Fibroblast of skin of back (primary cell): ENCODE measurements around the gene HES5.
"Not testable (repeated sequence)": the region's sequence is repeated elsewhere in the genome, so short reads cannot be mapped to it uniquely, and the experiment has no call there.

Source experiments
- DNase-seq: peaks from one replicate; pipeline ENCODE4 v3.0.0-alpha.2; 2013

Gene HES5

DNA sequence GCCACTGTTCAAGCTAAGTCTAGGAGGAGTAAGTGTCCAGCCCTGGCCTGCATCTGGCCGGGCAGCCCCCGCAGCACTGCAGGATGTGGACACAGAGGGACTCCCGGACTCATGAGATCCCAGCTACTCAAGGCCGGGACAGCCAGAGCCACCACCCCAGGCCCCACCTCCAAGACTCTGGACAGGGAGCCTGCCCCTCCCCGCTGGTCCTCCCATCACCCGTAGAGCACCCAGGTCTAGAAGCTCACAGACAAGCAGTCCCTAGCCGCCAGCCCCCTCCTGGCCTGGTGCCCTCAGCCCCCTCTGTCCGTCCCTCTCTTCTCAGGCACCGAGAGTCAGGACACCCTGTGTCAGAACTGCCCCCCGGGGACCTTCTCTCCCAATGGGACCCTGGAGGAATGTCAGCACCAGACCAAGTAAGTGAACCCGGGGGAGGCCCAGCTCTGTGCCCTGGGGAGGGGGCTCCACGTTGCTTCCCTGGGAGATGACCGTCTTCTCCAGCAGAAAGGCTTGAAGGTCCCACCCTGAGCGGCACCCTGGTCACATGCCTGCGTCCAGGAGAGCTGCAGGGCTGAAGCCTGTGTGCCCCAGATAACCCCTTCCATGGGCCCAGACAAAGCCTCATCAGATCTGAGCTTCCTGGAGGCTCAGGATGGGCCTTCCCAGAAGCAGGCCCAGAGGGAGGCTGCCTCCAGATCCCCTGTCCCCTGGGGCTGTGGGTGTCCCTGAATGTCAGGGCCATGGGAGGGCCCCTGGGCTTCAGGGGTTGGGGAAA is 30.4 kb upstream of the HES5 start:
- no peak for DNase-seq

DNA sequence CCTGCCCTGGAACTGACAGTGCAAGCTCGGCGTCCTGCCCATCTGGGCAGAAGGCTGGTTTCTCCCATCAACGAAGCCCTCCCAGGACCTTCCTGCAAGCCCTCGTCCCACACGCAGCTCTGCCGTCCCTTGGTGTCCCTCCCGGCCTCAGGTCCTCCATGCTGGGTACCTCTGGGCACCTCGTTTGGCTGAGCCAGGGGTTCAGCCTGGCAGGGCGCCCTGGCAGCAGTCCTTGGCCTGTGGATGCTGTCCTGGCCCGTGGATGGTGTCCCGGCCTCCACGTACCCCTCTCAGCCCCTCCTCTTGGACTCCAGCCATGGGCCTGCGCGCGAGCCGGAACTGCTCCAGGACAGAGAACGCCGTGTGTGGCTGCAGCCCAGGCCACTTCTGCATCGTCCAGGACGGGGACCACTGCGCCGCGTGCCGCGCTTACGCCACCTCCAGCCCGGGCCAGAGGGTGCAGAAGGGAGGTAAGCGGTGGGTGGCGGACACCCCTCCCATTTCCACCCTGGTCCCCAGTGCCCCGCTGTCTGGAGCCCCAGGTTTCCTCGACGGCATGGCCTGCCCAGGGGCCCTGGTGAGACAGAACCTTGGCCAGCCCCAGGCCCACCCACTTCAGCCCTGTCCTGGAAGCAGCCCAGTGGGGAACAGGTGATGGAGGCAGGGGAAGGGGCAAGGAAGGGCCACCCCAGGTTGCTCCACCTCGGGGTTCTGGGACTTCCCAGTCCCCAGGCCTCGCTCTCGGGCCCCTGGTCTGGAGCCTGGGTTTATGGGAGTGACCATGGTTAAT is 29.6 kb upstream of the HES5 start:
- no peak for DNase-seq

DNA sequence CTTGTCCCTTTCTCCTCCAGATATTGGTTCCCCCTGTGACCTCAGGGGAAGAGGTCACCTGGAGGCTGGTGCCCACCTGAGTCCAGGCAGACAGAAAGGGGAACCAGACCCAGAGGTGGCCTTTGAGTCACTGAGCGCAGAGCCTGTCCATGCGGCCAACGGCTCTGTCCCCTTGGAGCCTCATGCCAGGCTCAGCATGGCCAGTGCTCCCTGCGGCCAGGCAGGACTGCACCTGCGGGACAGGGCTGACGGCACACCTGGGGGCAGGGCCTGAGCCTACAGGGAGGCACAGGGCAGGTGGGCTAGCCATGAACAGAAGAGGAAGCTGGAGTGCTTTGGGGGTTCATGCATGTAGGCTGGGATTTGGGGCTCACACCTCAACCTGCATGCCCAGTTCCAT is 28.8 kb upstream of the HES5 start:
- DNase-seq = no peak

DNA sequence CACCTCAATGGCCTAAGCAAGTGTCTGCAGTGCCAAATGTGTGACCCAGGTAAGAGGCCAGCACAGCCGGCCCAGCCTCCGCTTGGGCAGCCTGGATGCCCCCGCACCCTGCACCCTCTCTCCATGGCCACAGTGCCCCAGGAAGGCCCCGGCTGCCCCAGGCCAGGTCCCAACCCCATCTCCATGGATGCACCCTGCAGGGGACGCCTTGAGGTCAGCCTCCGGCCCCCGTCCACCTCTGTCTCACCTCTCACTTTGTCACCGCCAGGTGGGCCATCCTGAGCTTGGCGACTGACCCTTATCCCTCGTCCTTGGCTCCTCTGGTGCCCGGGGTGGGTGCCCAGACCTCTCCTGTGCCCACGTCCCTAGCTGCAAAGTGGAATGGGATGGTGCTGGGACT is 28.4 kb upstream of the HES5 start:
- DNase-seq = no peak

DNA sequence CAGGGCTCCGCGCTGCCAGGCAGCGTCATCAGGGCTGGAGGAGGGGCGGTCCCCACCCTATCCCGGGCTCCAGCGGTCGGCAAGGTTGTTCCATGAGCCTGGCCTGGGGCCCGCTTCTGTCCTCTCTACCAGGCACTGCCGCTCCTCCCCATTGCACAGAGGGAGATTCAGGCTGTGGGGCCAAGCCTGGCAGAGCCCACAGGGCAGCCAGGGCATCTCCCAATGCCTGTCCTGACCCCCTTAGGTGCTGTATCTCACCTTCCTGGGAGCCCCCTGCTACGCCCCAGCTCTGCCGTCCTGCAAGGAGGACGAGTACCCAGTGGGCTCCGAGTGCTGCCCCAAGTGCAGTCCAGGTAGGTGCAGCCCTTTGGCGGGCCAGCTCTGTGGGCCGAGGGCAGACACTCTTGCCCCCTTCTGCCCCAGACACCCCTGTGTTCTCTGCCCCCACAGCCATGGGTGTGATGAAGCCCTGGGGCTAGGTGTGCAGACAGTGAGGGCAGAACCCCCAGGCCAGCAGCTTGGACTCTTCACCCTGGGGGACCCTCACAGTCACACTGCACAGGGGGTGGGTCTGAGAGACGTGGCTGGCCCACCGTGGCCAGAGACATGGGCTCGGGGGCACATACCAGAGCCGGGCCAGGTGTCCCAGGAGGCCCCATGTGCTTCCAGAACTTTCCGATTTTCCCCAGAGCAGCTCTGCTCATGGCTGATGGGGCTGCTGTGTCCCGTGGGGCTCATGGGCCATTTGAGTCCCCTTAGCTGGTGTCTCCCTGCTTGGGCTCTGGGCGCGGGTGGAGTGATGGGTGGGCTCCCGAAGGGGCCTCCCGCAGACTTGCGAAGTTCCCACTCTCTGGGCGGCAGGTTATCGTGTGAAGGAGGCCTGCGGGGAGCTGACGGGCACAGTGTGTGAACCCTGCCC is 27.7 kb upstream of the HES5 start:
- no peak for DNase-seq

DNA sequence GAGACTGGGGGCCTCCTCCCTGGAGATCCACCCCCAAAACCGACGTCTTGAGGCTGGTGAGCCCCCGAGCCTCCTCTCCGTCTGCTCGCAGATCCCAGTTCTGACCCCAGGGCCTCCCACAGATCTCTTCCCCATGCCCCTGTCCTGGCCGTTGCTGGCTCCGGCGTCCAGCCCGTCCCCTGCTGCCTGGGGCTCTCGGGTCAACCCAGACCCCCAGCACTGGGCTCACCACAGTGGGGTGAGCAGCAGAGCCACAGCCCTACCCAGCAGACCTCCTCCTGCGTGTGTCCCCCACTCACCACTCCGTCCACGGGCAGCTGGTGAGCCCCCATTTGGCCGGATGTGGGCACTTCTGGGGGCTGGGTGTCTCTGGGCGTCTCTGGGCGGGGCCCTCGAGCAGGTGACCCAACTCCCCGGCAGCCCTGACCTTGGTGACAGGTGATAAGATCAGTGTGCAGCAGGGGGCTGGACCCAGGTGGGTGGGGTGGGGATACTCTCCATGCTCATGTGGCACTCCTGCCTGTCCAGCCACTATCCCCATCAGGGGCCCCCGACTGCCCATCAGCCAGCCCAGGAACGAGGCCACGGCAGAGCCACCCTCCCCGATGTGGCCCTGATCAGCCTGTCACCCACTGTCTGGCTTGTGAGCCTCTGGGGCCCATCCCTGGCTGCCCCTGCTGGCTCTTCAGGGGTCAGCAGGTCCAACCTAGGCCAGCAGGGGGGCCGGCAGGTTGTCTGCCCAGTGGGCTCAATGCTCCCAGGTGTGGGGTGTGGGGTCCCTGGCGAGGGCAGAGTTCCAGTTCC is 26.8 kb upstream of the HES5 start:
- no peak for DNase-seq

DNA sequence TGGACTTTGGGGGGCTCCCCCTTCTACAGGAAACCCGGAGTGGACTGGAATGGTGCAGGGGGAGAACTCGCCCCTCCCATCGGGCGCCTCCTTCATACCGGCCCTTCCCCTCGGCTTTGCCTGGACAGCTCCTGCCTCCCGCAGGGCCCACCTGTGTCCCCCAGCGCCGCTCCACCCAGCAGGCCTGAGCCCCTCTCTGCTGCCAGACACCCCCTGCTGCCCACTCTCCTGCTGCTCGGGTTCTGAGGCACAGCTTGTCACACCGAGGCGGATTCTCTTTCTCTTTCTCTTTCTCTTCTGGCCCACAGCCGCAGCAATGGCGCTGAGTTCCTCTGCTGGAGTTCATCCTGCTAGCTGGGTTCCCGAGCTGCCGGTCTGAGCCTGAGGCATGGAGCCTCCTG is 26.2 kb upstream of the HES5 start, which contains the start of gene TNFRSF14:
TSS of gene TNFRSF14 (plus strand) at position 95 of the 401 bp plus-strand sequence. CDS start at position 389, 294 bp downstream.
- peak; percentile 44 for DNase-seq

DNA sequence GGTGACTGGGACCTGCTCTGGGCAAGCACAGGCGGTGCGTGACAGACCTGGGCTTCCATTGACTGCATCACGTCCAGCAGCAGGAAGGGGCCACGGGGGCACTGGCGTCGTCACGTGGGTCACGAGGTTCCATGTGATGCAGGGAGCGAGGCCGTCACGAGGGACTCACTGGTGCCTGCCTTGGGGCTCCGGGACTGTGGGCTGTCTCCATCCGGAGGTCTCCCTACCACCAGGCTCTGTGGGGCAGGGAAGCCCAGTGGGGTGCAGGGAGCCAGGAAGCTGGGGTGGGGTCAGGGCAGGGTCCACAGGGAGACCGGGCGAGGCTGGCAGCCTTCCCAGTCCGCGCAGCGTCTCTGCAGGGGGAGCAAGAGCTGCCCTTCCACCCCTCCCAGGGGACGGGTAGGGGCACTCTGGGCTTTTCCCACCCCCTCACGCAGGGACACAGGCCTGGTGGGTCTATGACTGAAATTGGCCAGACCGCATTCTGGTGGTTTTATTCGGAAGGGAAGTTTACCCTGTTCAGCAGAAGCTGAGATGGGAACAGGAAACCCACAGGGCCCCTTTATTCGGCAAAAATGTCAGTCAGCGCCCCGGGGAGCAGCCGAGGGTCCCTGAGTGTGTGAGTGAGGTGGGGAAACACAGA is 25.7 kb upstream of the HES5 start:
- no peak for DNase-seq

DNA sequence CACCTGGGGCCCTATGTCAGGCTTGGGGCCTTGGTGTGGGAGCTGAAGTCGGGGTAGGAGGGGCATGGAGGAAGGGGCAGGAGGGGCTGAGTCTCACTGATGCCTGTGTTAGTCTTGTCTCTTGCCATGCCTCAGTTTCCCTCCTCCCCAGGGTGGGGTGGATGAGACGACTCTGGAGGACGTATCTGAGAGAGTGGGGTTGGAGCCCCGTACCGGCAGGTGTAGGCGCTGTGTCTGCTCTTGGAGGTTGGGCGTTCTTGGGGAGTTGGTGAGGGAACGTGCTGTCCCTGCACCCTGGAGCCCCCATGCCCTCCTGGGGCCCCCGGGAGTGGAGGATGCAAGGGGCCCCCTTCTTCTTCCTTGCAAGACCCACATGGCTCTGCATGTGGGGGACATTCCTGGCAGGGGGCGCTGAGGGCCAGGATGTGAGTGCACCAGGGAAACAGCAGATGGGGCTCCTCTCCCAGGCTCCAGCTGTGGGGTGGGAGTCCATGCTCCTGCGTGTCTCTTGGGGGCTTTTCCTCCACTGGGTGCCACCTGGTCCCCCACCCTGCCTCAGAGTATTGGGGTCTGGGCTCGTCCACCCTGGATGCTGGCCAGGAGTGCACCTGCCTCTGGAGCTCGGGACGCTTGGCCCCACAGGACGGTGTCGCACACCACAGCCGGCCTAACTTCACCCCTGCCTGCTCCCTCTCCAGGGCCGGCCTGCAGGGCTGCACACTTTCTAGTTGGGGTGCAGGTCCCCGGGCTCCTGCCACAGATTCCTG is 24.7 kb upstream of the HES5 start:
- no peak for DNase-seq

DNA sequence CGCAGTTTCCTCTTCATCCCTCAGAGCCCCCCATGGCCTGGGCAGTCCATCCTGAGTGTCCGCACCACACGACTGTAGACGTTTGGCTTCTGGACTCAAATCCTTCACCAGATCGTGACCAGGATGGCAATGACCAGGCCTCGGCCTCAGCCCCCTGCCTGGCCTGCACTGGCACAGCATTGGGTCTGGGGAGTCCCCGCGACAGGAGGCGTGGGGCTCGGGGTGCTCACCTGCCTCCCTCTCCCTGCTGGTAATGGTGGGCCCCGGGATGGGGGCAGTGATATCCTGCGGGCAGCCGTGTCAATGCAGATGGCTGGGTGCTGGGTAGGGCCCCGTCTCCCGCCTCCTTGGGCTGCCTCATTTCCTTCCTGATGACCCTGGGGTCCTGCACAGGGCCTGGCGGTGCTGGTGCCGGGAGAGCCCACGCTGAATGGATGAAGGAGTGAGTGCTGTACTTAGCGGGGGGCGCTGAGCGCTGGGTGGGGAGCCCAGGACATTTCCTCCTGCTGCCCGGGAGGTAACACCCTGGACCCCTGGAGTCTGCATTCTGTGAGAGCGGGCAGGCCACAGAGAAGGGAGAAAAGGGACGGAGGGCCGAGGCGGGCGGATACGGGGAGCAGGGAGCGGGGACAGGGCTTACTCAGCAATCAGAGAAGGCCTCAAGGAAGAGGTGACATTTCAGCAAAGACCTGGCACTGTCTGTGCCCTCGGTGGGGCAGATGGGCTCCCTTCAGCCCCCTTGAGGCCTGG is 24.0 kb upstream of the HES5 start:
- DNase-seq = no peak

DNA sequence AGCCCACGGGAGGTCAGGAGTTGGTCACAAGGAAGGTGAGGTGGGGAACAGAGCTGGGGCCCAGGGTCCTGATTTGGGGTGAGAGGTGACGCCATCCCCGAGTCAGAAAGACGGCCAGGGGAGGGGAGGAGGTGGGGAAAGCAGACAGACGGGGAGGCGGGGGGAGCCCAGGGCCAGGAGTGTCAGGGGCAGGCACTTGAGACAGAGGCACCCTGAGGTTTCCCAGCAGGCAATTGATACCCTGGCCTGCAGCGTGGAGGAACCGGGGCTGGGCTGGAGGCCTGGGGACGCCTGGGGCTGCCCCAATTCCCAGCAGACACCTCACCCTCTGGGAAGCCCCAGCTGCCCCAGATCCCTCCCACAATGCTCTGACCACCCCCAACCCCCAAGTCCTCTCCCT is 23.0 kb upstream of the HES5 start:
- not testable (repeated sequence) for DNase-seq

DNA sequence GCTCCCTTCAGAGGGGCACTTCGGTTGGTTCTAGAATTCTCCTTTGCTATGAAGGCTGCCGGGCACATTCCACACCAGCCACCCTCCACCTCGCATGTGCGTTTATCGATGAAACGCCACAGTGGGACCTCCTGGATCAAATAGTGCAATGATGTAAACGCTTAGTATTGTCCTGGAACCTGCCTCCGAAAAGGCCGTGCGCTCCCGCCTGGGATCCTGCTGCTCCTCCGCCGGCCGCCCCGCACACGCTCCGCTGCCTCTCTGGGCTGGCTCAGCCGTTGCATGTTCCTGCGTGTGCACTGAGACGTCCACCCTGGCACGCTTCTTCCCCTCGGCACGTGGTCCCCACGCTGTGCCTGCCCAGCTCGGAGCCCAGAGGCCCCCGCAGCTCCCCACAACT is 22.1 kb upstream of the HES5 start:
- DNase-seq = no peak

DNA sequence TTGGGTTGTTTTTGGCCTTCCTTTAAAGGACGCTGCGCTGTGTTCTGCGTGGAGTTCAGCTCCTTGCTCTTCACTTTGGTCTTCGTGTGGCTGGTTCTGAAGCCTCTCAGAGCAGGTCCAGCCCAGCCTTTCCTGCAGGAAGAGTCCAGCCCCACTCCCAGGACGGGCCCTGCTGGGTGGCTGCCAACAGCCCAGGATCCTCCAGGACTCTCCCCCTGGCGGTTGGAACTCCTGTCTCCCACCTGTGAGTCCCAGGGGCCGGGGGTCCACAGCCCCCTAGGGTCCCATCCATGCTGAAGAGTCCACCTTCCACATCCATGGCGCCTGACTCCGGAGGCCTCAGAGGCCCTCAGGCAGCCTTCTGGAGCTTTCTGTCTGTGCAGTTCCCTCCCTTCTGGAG is 21.5 kb upstream of the HES5 start:
- not testable (repeated sequence) for DNase-seq

DNA sequence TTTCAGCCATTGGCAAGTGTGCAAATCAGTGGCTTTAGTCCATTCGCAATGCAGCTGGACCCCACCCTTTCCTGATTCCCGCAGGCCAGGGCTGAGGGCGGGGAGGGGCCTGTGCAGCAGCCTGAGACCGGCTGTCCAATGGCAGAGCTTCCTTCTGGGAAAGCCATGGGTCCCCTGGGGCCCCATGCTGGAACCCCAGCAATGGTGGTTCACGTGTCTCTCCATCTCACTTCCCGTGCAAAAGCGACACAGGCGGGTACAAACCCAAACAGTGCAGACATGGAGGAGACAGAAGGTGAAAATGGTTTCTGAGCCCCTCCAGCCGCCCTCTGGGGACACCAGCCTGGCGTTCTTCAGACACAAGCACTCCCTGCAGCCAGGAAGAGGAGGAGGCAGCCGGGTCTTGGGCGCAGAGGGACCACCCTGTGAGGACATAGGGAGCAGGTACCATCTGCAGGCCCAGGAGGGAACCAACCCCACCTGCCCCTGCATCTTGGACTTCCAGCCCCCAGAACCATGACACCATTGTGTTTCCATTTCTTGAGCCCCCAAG is 20.3 kb upstream of the HES5 start:
- not testable (repeated sequence) for DNase-seq

DNA sequence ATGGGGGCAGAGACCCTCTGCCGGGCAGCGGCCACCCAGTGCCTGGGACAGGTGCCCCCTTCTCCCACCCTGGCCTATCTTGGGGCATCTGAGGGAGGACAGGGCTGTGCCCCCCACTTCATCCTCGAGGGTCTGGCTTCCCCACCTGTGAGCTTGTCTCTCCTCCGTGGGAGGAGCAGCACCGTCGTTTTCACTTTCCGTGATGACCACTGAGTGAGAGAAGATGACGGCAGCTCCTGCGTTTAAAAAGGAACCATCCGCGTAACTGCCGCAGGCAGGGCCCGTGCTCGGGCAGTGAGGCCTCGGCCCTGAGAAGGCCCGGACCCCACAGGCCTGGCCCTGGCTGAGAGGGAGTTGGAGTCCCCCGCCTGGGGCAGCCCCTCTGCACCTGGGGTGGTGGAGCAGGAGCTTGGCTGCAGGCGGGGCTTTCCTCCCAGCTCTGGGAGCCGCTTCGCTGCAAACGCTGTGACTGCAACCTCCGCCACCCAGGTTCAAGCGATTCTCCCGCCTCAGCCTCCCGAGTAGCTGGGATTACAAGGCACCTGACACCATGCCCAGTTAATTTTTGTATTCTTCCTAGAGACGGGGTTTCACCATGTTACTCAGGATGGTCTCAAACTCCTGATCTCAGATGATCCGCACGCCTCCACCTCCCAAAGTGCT is 19.4 kb upstream of the HES5 start:
- not testable (repeated sequence) for DNase-seq

DNA sequence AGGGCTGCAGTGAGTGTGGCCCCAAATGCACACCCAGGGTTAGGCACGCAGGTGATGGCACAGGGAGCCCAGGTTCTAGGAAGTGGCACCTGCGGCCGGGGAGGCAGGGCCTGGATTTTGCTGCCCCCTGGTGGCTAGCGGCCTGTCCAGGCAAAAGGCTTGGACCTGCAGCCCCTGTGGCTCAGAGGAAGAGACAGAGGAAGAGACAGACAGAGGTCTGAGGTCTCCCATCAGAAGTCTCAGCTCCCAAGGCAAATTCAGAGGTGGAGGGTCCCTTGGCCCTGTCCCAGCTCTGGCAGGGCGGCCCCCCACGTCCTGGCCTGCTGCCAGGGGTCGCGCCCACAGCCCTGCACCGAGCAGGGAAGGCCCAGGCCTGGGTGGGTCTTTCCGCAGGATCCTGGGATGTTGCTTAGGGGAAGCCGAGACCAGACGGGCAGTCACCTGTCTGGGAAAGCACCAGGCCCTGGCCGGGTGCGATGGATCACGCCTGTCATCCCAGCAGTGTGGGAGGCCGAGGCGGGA is 18.1 kb upstream of the HES5 start:
- peak; percentile 62 for DNase-seq

DNA sequence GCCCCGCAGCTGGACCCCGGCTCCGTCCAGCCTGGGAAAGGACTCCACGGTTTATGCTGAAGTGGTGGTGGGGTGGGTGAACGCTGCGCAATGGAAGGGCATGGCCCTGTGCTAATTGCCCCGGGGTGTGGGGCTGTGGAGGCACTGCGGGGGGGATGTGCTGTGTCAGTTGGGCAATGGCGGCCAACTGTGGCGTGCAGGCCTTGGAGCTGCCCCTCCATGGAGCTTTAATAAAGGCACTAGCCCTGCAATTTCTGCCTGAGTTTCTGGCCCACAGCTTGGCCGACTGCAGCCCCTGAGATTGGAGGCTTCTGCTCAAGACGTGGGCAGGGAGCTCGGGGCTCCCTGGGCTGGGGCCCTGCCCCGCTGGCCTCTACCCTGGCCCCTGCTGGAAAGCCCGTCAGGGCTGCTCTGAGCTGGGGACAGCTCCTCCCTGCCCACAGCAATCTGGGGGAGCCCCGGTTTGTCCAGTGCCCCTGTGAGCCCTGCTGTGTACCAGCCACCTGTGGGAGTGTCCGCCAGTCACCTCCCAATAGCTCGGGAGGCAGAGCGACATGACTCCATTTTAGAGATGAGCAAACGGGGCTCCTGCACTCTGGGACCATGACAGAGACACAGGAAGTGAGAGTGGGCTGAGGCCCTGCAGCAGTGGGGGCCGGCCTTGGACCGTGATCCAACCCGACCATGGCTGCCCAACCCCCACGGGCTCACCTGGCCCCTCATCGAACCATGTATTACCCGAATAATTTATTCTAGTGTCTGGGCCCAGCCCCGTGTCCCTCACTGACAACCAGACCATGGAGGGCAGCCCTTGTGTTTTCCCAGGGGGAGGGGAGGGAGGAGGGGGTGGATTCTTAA is 17.4 kb upstream of the HES5 start:
- no peak for DNase-seq
